Pancreas (tissue), 10 donors: Measurements from ENCODE around the gene STK11IP. TPM values are rescaled to one million over a fixed set of nuclear protein-coding genes. Genes with fewer than 3 reads are reported as not detected.

Experiments
- ATAC-seq, 4 donors: fragments of 200-7000 bp; cut with Tn5 transposase; one replicate each; pipeline versions ENCODE4 v1.8.0 to v1.9.1; 2020; ENCODE audit warnings: mild to moderate bottlenecking in 4 of 4, moderate library complexity in 4 of 4
- DNase-seq, 6 donors: peaks; one replicate each; pipeline ENCODE4 v3.0.0-alpha.2; 2020
- FAIRE-seq: peaks from 2 replicates; lab custom pipeline; 2012; peaks lifted over from hg19 to GRCh38; lab: Jason Lieb, UNC
- H3K27ac ChIP-seq, 4 donors: fragments of 200-600 bp; sonication (generic); 1 replicate in 3 of 4; 2 replicates in 1 of 4; pipeline versions ENCODE4 v1.5.0 to v1.8.0; 2020
- H3K27me3 ChIP-seq, 4 donors: fragments of 200-600 bp; one replicate each; pipeline ENCODE4 v1.8.0; 2021
- H3K36me3 ChIP-seq, 3 donors: fragments of 200-600 bp; sonication (generic) in 1 of 3; one replicate each; pipeline versions ENCODE4 v1.5.0 to v1.8.0; 2020 to 2021
- H3K4me1 ChIP-seq, 3 donors: fragments of 200-600 bp; one replicate each; pipeline ENCODE4 v1.8.0; 2021
- H3K4me3 ChIP-seq, 4 donors: fragments of 200-600 bp; sonication (generic) in 2 of 4; one replicate each; pipeline versions ENCODE4 v1.5.0 to v1.8.0; 2020 to 2021
- H3K9me3 ChIP-seq, 4 donors: fragments of 200-600 bp; one replicate each; pipeline ENCODE4 v1.8.0; 2021
- WGBS, 2 donors: extraction: QIAGEN DNeasy Blood & Tissue Kit; methylation state at CpG; one replicate each; pipeline ENCODE4 v1.1.7; 2013; 5-methylcytosine and 5-hydroxymethylcytosine counted together
- intact Hi-C, 3 donors: fragments of 100-400 bp; cut with DNase I; formaldehyde crosslinking; loops; one replicate each; pipeline versions ENCODE4 v1.11.1 to v1.14.2; 2022
- polyA plus RNA-seq, 2 donors: library from polyadenylated mRNA; stranded (reverse); fragments of 200-250 nt; gene quantifications; one replicate each; pipeline ENCODE4 v1.2.3, GENCODE V29; 2013
- total RNA-seq, 6 donors: library from RNA; stranded (reverse); fragmentation: NEBNext Ultra II Directional in 4 of 6; extraction: Animal tissue kit (Norgen Biotek cat#: 25700) in 4 of 6; gene quantifications; one replicate each; pipeline versions ENCODE4 v1.2.1 to v1.2.4, GENCODE V29; 2021 to 2023
- TF ChIP-seq, protein P1 (sequence below), 4 donors: fragments of 200-600 bp; sonication (generic) in 3 of 4; IDR thresholded peaks; one replicate each; pipeline versions ENCODE4 v1.5.0 to v1.8.0; 2021; ENCODE audit warnings: antibody characterized with exemption in 4 of 4
- donor health status: healthy with polysubstance abuse.
- donor health status: DM: no; HTN: no; CAD: no; lungs with moderate emphysema.
- donor health status: DM: no; HTN: no; CAD: no.
- donor health status: control.
- donor health status: control.
- donor health status: Bipolar disorder and iron deficiency.
- donor health status: DM: yes; HTN: yes; CAD: no.
- donor health status: DM: no; HTN: no; CAD: no.
- donor health status: DM: no; HTN: no; CAD: no.
- donor health status: DM: yes; HTN: yes; CAD: no.

STK11IP gene
- total and polyA plus RNA-seq, 8 donors = 9.0 to 43.8 (median 13.7) TPM

DNA sequence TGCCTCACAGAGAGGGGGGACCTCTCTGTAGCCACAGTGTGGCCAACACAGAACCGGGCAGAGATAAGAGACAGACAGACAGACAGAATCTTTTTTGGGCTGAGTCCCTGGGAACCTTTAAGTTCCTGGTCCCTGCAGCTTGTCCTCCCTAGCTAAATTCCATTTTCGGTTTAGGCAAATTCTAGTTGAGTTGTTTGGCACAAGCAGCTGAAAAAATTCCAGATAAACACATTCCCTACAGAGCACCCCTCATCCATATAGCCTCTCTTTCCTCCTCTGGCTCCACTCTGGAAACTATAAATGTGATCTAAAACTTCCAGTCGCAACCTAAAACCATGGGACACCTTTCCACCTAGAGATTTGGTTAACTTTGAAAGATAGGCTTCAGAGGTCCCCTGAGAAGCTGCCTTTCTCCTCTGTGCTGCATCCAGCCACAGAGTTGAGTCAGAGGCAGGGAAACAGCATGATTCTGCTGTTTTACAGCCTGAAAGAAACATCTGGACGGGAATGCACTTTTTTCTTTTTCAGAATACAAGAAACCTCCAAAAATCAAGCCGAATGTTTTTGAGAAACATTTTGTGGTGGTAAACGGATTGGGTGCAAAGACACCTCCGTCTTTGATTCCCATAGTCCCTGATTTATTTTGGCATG lies 60.7 kb downstream of the STK11IP start:
- TF ChIP-seq, protein P1, sequence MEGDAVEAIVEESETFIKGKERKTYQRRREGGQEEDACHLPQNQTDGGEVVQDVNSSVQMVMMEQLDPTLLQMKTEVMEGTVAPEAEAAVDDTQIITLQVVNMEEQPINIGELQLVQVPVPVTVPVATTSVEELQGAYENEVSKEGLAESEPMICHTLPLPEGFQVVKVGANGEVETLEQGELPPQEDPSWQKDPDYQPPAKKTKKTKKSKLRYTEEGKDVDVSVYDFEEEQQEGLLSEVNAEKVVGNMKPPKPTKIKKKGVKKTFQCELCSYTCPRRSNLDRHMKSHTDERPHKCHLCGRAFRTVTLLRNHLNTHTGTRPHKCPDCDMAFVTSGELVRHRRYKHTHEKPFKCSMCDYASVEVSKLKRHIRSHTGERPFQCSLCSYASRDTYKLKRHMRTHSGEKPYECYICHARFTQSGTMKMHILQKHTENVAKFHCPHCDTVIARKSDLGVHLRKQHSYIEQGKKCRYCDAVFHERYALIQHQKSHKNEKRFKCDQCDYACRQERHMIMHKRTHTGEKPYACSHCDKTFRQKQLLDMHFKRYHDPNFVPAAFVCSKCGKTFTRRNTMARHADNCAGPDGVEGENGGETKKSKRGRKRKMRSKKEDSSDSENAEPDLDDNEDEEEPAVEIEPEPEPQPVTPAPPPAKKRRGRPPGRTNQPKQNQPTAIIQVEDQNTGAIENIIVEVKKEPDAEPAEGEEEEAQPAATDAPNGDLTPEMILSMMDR (IDR thresholded peaks at IDR 0.05) = no peak
- Histone ChIP-seq H3K27me3 (no peaks in the 10 kb centered on the region), H3K36me3 (no peaks in the 10 kb centered on the region), H3K27ac (no peak overlapping the region), H3K9me3 (no peaks in the 10 kb centered on the region), H3K4me3 (no peak overlapping the region), H3K4me1 (no peaks in the 10 kb centered on the region)
- intact Hi-C loops = no loop called here
- ATAC-seq = peak in 1 of 4 donors; percentile 48
- no peak for DNase-seq
- 48 to 57% methylated on average over 7 of the region's 7 CpGs for WGBS, 2 donors
- no peak for FAIRE-seq

DNA sequence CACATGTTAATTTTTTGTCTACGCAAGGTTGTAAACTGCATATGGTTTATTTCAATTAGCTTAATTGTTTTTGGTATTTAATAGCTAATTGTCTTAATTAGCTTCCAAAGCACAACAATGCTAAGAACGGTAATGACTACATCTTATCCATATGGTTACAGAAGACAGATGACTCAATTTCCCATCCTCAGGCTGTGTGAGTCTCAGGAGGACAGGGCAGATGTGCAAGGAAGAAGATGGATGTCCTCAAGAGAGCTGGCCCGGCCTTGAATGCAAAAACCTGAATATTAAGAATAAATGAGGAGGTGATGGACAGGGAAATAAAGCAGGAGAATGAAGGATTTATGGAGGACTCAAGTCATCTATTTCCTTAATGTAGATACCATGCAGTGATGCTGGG lies 61.2 kb downstream of the STK11IP start:
- no peaks in the 10 kb centered on the region for H3K36me3 ChIP-seq
- TF ChIP-seq, protein P1 (IDR thresholded peaks at IDR 0.05) = no peak
- ATAC-seq (no peak), FAIRE-seq (no peak), DNase-seq (no peak)
- no peak overlapping the region for H3K27ac ChIP-seq
- 66 to 80% methylated on average over 3 of the region's 3 CpGs for WGBS, 2 donors
- no peaks in the 10 kb centered on the region for H3K4me1 ChIP-seq
- intact Hi-C loops = no loop called here
- no peaks in the 10 kb centered on the region for H3K9me3 ChIP-seq
- no peak overlapping the region for H3K4me3 ChIP-seq
- H3K27me3 ChIP-seq = no peaks in the 10 kb centered on the region

DNA sequence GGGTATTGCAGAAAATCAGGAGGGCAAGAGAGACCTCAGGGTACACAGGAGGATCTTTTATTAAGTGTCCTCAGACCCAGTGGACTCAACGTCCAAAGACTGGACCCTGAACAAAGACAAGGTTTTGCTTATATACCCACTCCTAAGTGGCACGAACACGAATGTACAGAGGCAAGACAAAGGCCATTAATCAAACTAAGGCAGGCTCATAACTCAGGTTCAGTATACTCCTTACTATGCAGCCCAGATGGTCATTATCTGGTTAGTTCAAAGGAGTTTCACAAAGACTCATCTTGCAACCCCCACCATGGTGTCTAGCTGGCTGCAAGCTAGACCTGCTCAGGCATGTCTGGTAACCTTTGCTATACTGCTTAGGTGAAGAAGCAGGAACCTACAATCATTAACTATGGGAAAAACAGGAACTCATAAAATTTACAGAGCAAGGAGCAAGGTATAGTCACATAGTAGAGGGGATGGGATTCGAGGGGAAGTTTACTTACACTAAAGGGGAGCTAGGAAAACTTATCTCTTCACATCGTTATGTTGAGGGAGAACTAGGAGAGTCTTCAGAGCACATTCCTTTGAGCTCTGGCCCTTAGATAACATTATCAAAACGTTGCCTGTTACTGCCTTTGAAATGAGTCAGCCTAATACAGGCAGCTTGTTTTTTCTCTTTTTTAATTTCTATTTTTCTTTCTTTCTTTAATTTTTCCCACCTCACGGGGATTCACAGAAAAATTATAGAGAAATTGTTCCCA lies 63.7 kb downstream of the STK11IP start:
- H3K27me3 ChIP-seq = no peaks in the 10 kb centered on the region
- no peak for DNase-seq
- no peaks in the 10 kb centered on the region for H3K9me3 ChIP-seq
- no peaks in the 10 kb centered on the region for H3K4me1 ChIP-seq
- no peak for FAIRE-seq
- no peak for ATAC-seq
- no peaks in the 10 kb centered on the region for H3K36me3 ChIP-seq
- TF ChIP-seq, protein P1 (IDR thresholded peaks at IDR 0.05) = no peak
- intact Hi-C loops = no loop called here
- no peak overlapping the region for H3K27ac ChIP-seq
- 33 to 37% methylated on average over 7 of the region's 7 CpGs for WGBS, 2 donors
- no peak overlapping the region for H3K4me3 ChIP-seq

DNA sequence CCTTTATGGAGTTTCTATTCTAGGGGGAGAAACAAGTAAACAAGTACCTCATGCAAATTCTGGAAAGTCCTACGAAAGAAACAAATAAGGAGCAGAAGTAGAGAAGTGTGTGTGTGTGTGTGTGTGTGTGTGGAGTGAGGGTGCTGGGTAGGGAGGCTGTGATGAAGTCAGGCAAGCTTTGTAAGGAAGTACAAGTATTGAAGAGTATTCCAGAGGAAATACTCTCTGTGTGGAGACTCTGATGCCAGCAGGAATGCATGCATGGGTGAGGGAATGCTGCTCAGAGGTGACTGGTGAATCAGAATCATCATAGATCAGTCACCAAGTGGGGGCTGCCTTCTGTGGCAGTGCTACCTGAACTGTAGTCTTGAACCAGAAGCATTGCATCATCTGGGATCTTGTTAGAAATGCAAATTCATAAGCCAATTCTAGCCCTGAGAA lies 64.3 kb downstream of the STK11IP start:
- TF ChIP-seq, protein P1 (IDR thresholded peaks at IDR 0.05) = no peak
- Histone ChIP-seq H3K4me1 (no peaks in the 10 kb centered on the region), H3K27me3 (no peaks in the 10 kb centered on the region), H3K9me3 (no peaks in the 10 kb centered on the region), H3K36me3 (no peaks in the 10 kb centered on the region), H3K27ac (no peak overlapping the region), H3K4me3 (no peak overlapping the region)
- DNase-seq = no peak
- 61 to 87% methylated on average over 1 of the region's 1 CpG for WGBS, 2 donors
- ATAC-seq = no peak
- FAIRE-seq = no peak
- intact Hi-C loops = no loop called here

DNA sequence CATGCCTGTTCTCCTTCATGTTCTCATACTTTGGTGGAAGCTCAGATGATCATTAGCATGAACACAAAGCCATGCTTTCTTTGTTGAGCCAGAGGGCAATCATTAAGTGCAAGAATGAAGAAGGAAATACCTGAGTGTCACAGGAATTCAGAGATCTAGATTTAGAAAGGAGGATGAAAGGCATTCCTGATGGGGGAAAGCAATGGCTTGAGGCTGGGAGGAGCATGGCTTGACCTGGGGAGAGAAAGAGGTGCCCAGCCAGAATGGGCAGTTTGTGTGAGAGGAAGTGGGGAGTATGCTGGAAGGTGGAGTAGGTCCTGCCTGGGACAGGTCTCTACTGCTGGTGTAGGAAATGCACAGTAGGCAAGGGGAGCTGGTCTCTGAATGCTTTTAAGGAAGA lies 64.9 kb downstream of the STK11IP start:
- no peak for FAIRE-seq
- Histone ChIP-seq H3K27ac (no peak overlapping the region), H3K36me3 (no peaks in the 10 kb centered on the region), H3K9me3 (no peaks in the 10 kb centered on the region), H3K4me1 (no peaks in the 10 kb centered on the region), H3K27me3 (no peaks in the 10 kb centered on the region), H3K4me3 (no peak overlapping the region)
- DNase-seq = no peak
- TF ChIP-seq, protein P1 (IDR thresholded peaks at IDR 0.05) = no peak
- ATAC-seq = peak in 1 of 4 donors; percentile 31
- intact Hi-C loops = no loop called here
